BLaER1 (cell line): ENCODE data around the gene NAPB.

Experiments
- H3K27ac ChIP-seq: shearing (Covaris generic); formaldehyde crosslinking; 2 replicates; pipeline ENCODE4 v1.8.1; 2022
- H3K27me3 ChIP-seq: shearing (Covaris generic); formaldehyde crosslinking; 2 replicates; pipeline ENCODE4 v1.8.1; 2022
- H3K36me3 ChIP-seq: shearing (Covaris generic); formaldehyde crosslinking; 2 replicates; pipeline ENCODE4 v1.8.1; 2022
- H3K4me1 ChIP-seq: shearing (Covaris generic); formaldehyde crosslinking; 2 replicates; pipeline ENCODE4 v1.8.1; 2022
- H3K4me2 ChIP-seq: shearing (Covaris generic); formaldehyde crosslinking; 2 replicates; pipeline ENCODE4 v1.8.1; 2022
- H3K4me3 ChIP-seq: shearing (Covaris generic); formaldehyde crosslinking; 2 replicates; pipeline ENCODE4 v1.8.1; 2022
- H3K9ac ChIP-seq: shearing (Covaris generic); formaldehyde crosslinking; 2 replicates; pipeline ENCODE4 v1.8.1; 2022
- H3K9me3 ChIP-seq: shearing (Covaris generic); formaldehyde crosslinking; 2 replicates; pipeline ENCODE4 v1.8.1; 2022
- H4K20me1 ChIP-seq: shearing (Covaris generic); formaldehyde crosslinking; 2 replicates; pipeline ENCODE4 v1.8.1; 2022
- Cebpa-rat ChIP-seq: shearing (Covaris generic); IDR thresholded peaks from 2 replicates; pipeline ENCODE4 v1.8.1; 2022

Gene NAPB

DNA sequence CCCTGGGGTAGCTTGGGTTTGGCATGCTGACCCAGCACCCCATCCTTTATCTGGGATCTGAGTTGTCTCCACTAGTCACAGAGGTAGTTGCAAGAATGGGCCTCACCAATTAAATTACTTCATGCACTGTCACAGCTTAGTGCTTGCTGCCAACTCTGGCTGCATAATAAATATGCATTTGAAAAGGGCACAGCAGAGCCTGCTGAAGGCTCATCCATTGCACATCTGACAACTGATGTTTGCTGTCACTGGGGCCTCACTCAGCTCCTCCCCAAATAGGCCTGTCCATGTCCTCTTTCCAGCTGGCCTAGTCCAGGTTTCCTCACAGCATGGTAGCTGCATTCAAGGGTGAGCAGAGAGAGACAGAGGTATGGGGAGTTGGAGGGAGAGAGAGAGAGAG lies 84.0 kb downstream of the NAPB start:
- Histone ChIP-seq H3K27ac (no peak overlapping the region), H3K4me1 (peaks cover 39% of the 10 kb centered on the region), H3K27me3 (no peaks in the 10 kb centered on the region), H4K20me1 (no peaks in the 10 kb centered on the region), H3K4me2 (no peak overlapping the region), H3K9ac (no peak overlapping the region), H3K36me3 (no peaks in the 10 kb centered on the region), H3K4me3 (no peak overlapping the region), H3K9me3 (no peaks in the 10 kb centered on the region)
- TF ChIP-seq Cebpa-rat: no peak

DNA sequence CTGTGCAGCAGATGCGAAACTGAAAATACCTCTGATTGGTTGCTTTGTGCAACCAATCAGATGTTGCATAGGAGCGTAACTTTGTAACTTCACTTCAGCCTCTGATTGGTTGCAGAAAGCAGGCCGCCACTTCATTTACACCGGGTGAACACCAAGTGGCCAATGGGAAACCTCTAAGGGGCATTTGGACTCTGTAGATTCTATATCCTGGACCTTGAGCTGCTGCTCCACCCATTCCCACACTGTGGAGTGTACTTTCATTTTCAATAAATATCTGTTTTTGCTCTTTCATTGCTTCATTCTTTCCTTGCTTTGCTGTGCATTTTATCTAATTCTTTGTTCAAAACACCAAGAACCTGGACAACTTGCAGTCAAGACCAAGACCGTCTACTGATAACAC lies 84.8 kb downstream of the NAPB start:
- Histone ChIP-seq H3K36me3 (no peaks in the 10 kb centered on the region), H3K4me1 (peaks cover 41% of the 10 kb centered on the region), H3K4me3 (no peak overlapping the region), H3K4me2 (no peak overlapping the region), H3K9me3 (no peaks in the 10 kb centered on the region), H3K27ac (no peak overlapping the region), H3K9ac (no peak overlapping the region), H3K27me3 (no peaks in the 10 kb centered on the region), H4K20me1 (no peaks in the 10 kb centered on the region)
- no peak for TF ChIP-seq Cebpa-rat

DNA sequence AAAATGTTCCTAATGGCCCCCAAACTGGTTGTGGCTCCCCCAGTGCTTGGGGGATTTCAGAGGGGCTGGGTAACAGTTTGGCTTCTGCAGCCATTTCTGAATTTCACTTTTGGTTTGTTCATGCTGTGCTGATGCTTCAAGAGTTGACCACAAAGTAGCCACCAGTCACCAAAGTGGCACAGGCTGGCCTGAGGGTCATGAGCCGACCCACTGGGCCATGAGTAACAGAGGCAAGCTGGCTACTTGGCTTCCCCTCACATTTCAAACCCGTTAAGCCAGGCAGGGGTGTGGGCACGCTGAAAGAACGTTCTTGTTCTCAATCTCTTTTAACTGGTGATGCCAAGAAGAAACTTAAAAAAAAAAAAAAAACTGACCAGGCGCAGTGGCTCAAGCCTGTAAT lies 85.8 kb downstream of the NAPB start:
- no peaks in the 10 kb centered on the region for H3K27me3 ChIP-seq
- H3K36me3 ChIP-seq: no peaks in the 10 kb centered on the region
- H3K9me3 ChIP-seq: no peaks in the 10 kb centered on the region
- no peak for TF ChIP-seq Cebpa-rat
- peaks cover 49% of the 10 kb centered on the region for H3K4me1 ChIP-seq
- no peak overlapping the region for H3K9ac ChIP-seq
- no peaks in the 10 kb centered on the region for H4K20me1 ChIP-seq
- no peak overlapping the region for H3K4me3 ChIP-seq
- H3K4me2 ChIP-seq: peak overlapping the region; percentile 78; the same call in 1 of the 2 replicates
- no peak overlapping the region for H3K27ac ChIP-seq

DNA sequence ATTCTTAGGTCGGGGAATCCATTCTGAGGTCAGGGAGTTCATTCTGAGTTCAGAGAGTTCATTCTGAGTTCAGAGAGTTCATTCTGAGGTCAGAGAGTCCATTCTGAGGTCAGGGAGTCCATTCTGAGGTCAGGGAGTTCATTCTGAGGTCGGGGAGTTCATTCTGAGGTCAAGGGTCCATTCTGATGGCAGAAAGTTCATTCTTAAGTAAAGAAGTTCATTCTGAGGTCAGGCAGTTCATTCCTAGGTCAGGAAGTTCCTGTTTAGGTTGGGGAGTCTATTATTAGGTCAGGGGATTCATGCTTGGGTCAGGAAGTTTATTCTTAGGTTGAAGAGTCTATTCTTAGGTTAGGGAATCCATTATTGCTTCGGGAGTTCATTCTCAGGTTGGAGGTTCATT lies 87.2 kb downstream of the NAPB start:
- peaks cover 49% of the 10 kb centered on the region for H3K4me1 ChIP-seq
- no peaks in the 10 kb centered on the region for H4K20me1 ChIP-seq
- no peak overlapping the region for H3K9ac ChIP-seq
- no peak overlapping the region for H3K4me3 ChIP-seq
- H3K36me3 ChIP-seq: no peaks in the 10 kb centered on the region
- no peaks in the 10 kb centered on the region for H3K27me3 ChIP-seq
- peak overlapping the region; percentile 78 for H3K4me2 ChIP-seq
- H3K9me3 ChIP-seq: peaks cover 9% of the 10 kb centered on the region
- peak overlapping the region; percentile 56 for H3K27ac ChIP-seq
- TF ChIP-seq Cebpa-rat: no peak

DNA sequence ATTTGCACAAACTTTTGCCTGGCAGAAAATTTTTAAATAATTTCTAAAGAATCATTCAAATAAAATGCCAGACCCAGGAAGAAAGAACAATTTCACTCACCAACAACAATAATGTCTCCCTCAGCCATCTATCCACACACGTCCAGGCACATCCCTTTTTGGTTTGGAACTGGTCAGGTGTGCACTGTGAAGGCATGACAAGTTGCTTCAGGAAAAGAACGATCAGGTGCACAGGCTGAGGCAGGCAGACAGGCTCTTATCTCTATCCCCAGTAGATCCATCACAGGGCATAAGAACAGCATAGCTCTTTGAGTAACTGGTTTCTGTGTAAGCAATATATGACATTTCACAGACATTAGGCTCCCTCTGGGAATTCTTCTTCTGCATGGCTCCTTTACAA lies 88.8 kb downstream of the NAPB start:
- peaks cover 11% of the 10 kb centered on the region for H3K9me3 ChIP-seq
- H3K4me3 ChIP-seq: no peak overlapping the region
- no peak for TF ChIP-seq Cebpa-rat
- H3K36me3 ChIP-seq: no peaks in the 10 kb centered on the region
- H3K4me1 ChIP-seq: peaks cover 49% of the 10 kb centered on the region
- H3K9ac ChIP-seq: no peak overlapping the region
- H3K4me2 ChIP-seq: peak overlapping the region; percentile 78
- no peak overlapping the region for H3K27ac ChIP-seq
- no peaks in the 10 kb centered on the region for H4K20me1 ChIP-seq
- no peaks in the 10 kb centered on the region for H3K27me3 ChIP-seq

DNA sequence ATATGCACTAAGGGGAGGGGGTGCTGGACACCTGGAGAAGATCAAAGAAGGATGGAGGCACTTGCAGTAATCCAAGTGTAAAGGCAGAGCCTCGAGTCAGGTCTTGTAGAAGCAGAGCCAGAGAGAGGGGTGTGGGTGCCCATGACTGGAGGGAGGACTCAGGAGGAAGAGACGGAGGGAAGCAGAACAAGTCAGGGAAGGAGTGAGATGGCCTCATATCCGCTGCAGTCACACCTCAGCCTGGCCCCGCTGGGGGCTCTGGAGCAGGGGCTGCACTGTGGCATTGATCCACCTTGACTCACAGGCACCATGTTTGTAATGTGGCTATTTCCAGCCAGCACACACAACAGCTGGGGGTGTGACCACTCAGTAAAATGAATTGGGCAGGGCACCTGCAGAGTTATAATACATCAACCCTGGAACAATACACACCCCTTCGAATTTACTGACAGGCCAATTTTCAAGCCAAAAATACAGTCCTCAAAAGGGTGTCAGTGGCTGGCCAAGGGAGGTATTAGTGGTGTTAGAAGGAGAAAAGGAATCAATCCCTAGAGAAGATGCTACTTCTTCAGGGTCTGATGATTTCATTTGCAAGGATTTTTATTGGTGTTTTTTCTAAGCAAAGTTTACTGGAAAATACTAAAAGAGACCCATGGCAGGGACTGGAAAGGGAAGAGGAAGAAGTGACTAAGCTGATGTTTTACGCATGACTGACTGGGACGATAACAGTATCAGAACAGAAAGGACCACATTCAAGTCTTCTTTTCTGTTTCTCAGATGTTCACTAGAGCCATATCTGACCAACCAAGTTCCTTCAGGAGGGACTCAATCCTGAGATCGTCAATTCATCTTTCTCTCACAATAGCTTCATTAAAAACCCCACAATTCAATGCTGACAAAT lies 89.6 kb downstream of the NAPB start:
- Histone ChIP-seq H3K4me2 (peak overlapping the region; percentile 78), H3K9me3 (peaks cover 11% of the 10 kb centered on the region), H3K27ac (peak overlapping the region; percentile 54), H3K4me1 (peaks cover 55% of the 10 kb centered on the region), H3K4me3 (no peak overlapping the region), H4K20me1 (no peaks in the 10 kb centered on the region), H3K36me3 (no peaks in the 10 kb centered on the region), H3K27me3 (no peaks in the 10 kb centered on the region), H3K9ac (no peak overlapping the region)
- no peak for TF ChIP-seq Cebpa-rat

DNA sequence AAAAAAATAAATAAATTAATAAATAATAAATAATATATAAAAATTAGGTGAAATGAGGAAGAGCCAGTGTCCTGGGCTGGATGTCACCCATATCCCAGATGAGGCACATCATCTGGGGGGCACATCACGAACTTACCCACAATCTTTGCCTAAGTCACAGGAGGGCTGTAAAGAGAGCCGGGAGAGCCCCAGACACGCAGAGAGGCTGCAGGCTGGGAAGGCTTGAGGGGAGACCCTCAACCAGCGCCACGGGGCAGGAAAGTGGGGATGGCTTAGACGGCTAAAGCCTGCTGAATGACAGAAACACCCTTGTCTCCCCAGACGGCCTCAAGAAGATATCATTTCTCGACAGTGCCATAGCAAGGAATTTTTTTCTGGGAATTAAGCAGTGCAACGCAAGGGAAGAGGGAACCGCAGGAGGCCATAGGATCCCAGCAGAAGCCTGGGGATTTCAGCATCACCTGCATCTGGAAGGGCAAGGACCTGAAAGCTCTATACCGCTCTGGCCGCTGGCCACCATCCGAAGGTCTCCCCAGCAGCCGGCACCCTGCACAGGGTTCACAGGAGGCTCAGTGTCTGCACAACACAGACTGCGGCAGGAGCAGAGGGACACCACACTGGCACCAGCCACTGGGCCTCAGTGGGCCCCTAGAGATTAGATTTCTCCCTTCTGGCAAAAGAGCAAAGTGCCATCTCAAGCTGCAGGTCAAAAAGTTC lies 93.5 kb downstream of the NAPB start:
- no peaks in the 10 kb centered on the region for H3K36me3 ChIP-seq
- no peak overlapping the region for H3K9ac ChIP-seq
- H3K4me2 ChIP-seq: no peak overlapping the region
- no peaks in the 10 kb centered on the region for H4K20me1 ChIP-seq
- H3K9me3 ChIP-seq: peaks cover 11% of the 10 kb centered on the region
- no peak overlapping the region for H3K4me3 ChIP-seq
- peaks cover 37% of the 10 kb centered on the region for H3K4me1 ChIP-seq
- H3K27ac ChIP-seq: no peak overlapping the region
- no peaks in the 10 kb centered on the region for H3K27me3 ChIP-seq
- TF ChIP-seq Cebpa-rat: no peak

DNA sequence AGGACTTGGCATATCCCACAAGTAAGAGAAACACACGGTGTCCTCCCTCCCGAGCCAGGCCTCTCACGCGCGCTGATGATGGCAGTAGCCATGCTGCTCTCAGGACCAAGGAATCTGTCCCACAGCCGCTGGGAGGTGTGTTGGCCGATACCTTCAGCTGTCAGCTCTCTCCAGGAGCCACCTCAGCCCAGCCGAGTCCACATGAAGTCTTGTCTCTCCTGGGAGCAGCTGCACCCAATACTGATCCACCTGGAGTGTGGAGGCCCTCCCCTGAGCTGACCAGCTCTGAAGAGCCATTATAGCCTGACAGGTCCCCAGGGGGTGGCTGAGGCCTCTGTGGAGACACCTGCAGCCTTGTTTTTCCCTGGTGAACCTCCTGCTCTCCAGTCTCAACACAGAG lies 94.5 kb downstream of the NAPB start:
- no peaks in the 10 kb centered on the region for H3K27me3 ChIP-seq

DNA sequence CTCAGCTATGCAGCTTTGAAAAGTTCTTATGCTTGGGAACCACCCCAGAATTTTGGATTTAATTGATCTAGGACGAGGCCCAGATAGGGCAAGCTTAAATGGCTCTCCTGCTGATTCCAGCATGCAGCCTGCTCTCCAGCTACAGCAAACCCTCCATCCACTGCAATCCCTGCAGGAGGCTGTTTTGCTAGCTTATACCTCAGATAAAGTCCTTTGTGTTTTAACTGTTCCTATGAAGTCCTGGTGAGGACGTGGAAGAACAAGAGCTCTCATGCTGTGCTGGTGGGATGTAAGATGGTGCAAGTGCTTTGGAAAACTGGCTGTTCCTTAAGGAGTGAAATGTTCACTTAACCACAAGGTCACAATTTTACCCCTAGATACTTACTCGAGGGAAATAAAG lies 96.2 kb downstream of the NAPB start:
- no peak overlapping the region for H3K4me2 ChIP-seq
- H3K9me3 ChIP-seq: peaks cover 24% of the 10 kb centered on the region
- TF ChIP-seq Cebpa-rat: no peak
- peaks cover 16% of the 10 kb centered on the region for H3K4me1 ChIP-seq
- no peak overlapping the region for H3K27ac ChIP-seq
- no peak overlapping the region for H3K4me3 ChIP-seq
- no peaks in the 10 kb centered on the region for H3K27me3 ChIP-seq
- no peaks in the 10 kb centered on the region for H4K20me1 ChIP-seq
- H3K36me3 ChIP-seq: no peaks in the 10 kb centered on the region
- no peak overlapping the region for H3K9ac ChIP-seq

More for the DNA sequence above, 94.5 kb downstream of the NAPB start:
- TF ChIP-seq Cebpa-rat: no peak
- no peak overlapping the region for H3K9ac ChIP-seq
- H3K27ac ChIP-seq: no peak overlapping the region
- H3K4me3 ChIP-seq: no peak overlapping the region
- H3K4me1 ChIP-seq: peaks cover 27% of the 10 kb centered on the region
- no peaks in the 10 kb centered on the region for H3K36me3 ChIP-seq
- H3K9me3 ChIP-seq: peaks cover 11% of the 10 kb centered on the region
- no peaks in the 10 kb centered on the region for H4K20me1 ChIP-seq
- peak overlapping the region; percentile 58 for H3K4me2 ChIP-seq
